GM10248 (cell line): Measurements from ENCODE around the gene DHX8.

ENCODE experiments used
- CTCF ChIA-PET: fragments of 300-600 bp; sonication (Branson Sonifier 250); formaldehyde crosslinking; extraction: SDS; loops from one replicate; lab custom pipeline; 2021; ENCODE audit warnings: antibody characterized with exemption; lab: Yijun Ruan, JAX
- POLR2A ChIA-PET: fragments of 350-650 bp; sonication (Branson Sonifier 250); formaldehyde crosslinking; extraction: SDS; loops from one replicate; lab custom pipeline; 2020; ENCODE audit warnings: antibody characterized with exemption; lab: Yijun Ruan, JAX
- DNase-seq: peaks from one replicate; pipeline ENCODE4 v3.0.0; 2012; ENCODE audit errors: extremely low spot score
- CTCF ChIP-seq: IDR thresholded peaks from 2 replicates; pipeline ENCODE4 v1.5.1; 2012; ENCODE audit warnings: mild to moderate bottlenecking, low read depth; ENCODE audit errors: extremely low read depth, missing control alignments, control extremely low read depth

The DHX8 gene

DNA sequence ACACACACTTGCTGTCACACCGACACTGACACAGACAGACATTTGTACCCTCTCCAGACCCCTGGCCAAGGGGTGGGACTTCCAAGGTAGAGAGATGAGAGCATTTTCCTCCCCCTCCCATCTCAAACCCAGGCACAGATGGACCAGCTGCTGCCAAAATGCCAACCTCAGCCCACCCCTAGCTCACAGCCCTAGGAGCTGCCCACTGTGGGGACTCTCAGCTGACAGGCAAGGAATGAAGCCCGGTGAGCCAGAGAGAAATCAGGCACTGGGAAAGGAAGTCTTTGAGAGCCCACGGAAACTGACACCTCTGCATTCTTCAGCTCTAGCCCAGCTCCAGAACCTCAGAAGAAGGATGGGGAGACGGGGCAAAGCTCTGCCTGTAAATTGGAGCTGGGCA is 59.5 kb downstream of the DHX8 start:
- TF ChIP-seq CTCF, result no peak
- ChIA-PET CTCF (interaction anchor here (1.0 kb wide), 2 partner anchors 20 to 149 kb away, joined by 3 to 4 read pairs; no protein-coding TSS in a partner anchor), POLR2A (no interaction called here)
- DNase-seq, result no peak

GRCh38 chr17:43543771-43544575 is 60.2 kb downstream of the DHX8 start:
- peak; percentile 2 for TF ChIP-seq CTCF
- CTCF ChIA-PET, result interaction anchor here (1.0 kb wide), 2 partner anchors 20 to 149 kb away, joined by 3 to 4 read pairs; no protein-coding TSS in a partner anchor
- POLR2A ChIA-PET, result no interaction called here
- no peak for DNase-seq

- peak; percentile 63 for DNase-seq
- no peak for TF ChIP-seq CTCF
- CTCF ChIA-PET, result no interaction called here
- POLR2A ChIA-PET, result interaction anchor here (0.6 to 0.7 kb wide), 2 partner anchors 166 to 188 kb away, joined by 3 read pairs; no protein-coding TSS in a partner anchor
These were observed 61.5 kb downstream of the DHX8 start for GRCh38 chr17:43545383-43545632.

DNA sequence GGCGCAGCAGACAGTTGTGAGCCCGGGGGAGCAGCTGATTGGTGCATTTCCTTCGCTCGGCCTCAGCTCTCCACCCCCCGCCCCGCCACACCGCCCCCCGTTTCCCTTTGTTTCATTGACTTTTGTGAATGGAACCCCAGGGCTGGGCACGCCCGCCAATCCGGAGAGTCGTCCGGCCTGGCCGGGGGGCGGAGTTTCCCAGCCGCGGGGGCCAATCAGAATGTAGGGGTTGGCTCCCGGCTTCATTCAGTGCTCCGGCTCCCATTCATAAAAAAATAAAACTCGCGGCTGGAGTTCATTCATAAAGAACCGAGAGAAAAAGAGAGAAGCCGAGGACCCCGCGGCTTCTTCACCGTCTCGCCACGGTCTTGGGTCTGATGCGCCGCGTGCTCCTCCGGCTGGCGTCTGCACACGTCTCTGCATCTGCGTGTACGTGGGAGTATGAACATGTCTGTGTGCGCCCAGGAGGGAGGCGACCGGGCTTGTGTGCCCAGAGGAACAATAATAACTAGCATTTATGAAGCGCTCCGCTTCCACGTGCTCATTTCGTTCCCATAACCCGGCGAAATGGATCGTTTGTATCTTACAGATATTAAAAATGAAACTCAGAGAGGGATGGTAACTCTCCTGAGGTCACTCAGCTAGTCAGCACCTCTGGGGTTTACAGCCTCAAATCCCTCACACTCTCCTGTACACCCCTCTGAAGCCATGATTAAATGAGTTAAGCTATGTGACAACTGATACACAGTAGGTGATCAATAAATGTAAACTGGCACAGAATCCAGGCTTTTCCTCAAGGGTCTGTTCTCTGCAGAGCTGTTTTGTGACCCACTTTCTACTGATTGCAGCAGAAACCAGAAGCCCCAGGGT is 62.8 kb downstream of the DHX8 start, which contains the start of gene ETV4:
ETV4 (minus strand) TSS at position 22 of the 870 bp plus-strand sequence. CDS start 723 bp downstream, outside the sequence.
- DNase-seq, result peak; percentile 98
- CTCF ChIA-PET, result interaction anchor here (0.7 to 2.4 kb wide), 6 partner anchors 27 to 153 kb away, joined by 3 to 14 read pairs (median 4); partner anchors contain the start of gene DHX8
- POLR2A ChIA-PET, result interaction anchor here (0.5 kb wide), 1 partner anchor 322 kb away, joined by 3 read pairs; no protein-coding TSS in a partner anchor
- no peak for TF ChIP-seq CTCF

DNA sequence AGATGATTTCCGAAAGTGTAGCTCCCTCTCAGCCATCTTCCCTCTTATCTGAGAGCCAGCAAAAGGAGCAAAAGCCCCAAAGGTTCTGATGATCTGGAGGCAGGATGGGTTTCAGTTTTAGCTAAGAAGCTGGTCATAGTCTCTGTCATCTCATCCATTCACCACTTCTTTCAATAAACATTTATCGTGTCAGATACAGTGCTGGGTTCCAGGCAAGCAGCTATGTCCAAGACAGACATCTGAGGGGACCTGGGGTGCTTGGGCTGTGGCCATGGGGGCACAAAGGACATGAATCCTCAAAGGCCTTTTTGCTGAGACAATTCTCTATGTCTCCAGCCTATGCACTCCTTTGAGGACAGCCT is 63.4 kb downstream of the DHX8 start:
- CTCF ChIA-PET, result interaction anchor here (1.4 to 2.4 kb wide), 5 partner anchors 29 to 153 kb away, joined by 3 to 14 read pairs (median 5); partner anchors contain the start of gene DHX8
- no peak for TF ChIP-seq CTCF

DNA sequence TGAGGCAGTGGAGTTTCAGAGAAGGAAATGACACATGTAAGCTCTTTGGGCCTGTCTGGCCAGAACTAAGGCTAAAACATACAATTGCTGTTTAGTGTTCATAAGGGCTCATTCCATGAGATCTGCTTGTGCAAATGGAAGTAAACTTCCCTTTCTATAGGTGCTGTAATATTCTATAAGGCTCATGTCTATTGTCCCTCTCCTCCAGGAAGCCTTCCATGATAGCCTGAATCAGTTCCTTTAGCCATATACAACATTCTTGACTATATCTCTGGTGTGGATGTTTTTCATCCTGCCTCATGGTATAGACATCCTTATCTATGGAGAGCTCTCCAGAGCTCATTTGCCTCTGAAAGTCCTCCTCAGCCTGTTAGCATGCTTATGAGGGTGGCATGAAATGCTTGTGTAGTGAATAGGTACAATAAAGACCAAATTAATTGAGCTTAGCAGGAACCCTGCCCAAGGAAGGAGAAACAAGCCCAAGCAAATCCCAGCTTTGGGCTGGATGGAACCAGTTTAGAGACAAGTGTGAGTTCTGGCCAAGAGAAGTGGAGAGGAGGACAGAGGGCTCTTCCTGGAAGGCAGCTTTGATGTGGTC is 64.0 kb downstream of the DHX8 start:
- ChIA-PET POLR2A (no interaction called here), CTCF (interaction anchor here (0.9 to 2.4 kb wide), 9 partner anchors 11 to 362 kb away, joined by 3 to 14 read pairs (median 3); partner anchors contain the start of gene DHX8)
- no peak for TF ChIP-seq CTCF
- DNase-seq, result no peak

More for the DNA sequence above, 63.4 kb downstream of the DHX8 start:
- POLR2A ChIA-PET, result no interaction called here
- no peak for DNase-seq
